Activated CD8-positive, alpha-beta memory T cell treated with anti-CD3 and anti-CD28 coated beads, Interleukin-2, amount 50 U/mL, for 1 hour (primary cell): ENCODE data around the gene SNAP91.
"Not testable (repeated sequence)": the region's sequence is repeated elsewhere in the genome, so short reads cannot be mapped to it uniquely, and the experiment has no call there.

ENCODE experiments used
- DNase-seq: peaks from one replicate; pipeline ENCODE4 v3.0.0-alpha.2; 2020; ENCODE audit errors: extremely low read depth

Gene SNAP91

DNA sequence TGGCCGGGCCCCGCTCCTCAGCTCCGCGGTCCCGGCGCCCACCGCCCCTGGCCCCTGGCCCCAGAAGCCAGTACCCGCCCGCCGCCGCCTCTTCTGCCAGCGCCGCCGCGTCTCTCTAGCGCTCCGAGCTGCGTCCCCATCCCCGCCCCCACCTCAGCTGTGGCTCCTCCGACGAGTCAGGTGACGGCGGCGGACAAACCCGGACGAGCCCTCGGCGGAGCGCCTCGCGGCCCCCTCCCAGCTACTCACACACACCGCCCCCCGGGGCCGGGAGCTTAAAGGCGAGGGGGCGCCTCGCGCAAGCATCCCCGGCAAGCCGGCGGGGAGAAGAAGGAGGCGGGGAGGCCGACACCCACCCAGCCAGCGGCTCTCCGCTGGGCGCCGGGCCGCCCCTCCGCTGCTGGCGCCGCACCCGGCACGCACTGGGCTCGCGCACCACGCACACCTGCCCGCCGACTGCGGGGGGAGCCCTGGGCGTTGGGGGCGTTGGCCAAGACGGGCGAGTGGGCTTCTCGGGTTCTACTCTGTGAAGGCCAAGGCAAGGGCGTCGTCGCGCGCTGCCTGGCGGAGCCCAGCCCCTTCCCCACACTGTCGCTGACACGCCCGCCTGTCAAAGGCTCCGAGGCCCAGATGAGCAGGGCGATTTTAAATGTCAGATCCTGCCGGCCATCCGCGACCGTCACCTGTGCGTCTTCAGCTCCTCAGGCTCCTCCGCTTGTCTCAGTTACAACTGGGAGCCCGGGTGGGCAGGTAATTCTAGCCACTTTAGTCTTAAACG, at the start of gene SNAP91:
SNAP91 (minus strand) TSS at position 132 of the 778 bp plus-strand sequence. CDS start 1,174 bp downstream, outside the sequence.
- no peak for DNase-seq

DNA sequence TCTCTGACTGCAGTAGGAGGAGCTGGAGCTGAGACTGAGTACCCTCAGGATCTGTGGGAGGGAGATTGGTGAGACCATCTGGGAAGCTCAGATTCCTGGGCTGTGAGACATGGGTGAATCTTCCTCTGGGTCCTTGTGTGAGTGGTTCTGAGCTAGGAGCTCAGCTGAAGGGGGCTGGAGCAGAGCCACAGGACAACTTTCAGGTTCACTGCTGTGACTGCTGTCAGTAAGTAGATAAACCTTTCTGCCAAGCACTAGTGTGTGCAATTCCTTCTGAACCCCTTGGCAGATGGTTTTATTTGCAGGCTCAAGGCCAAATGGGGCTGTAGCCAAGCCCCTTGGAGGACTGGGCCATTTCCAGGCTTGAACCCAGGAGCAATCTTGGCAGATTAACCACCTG, 49.6 kb upstream of the SNAP91 start:
- no peak for DNase-seq

DNA sequence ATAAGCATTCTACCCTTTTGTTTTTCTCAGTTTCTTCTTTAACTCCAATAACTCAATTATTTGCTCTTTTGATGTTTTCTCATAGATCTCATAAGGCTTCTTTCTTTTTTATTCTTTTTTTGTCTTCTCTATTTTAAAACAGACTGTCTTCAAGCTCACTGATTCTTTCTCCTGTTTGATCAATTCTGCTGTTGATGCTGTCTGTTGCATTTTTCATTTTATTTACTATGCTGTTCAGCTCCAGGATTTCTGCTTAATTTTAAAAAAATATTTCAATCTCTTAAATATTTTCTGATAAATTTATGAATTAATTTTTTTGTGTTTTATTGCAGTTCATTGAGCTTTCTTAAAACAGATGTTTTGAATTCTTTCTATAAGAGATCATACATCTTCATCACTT, 48.1 kb upstream of the SNAP91 start:
- no peak for DNase-seq

DNA sequence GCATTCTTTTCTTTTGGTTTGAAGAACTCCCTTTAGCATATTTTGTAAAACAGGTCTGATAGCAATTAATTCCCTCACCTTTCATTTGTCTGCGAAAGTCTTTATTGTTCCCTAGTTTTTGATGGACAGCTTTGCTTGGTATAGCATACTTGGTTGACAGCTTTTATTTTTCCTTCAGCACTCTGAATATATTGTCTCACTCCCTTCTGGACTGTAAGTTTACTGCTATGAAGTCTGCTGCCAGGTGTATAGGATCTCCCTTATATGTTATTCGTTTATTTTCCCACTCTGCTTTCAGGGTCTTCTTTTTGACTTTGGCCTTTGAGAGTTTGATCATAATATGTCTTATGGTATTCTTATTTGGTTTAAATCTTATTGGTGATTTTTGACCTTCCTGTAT, 47.7 kb upstream of the SNAP91 start:
- no peak for DNase-seq

DNA sequence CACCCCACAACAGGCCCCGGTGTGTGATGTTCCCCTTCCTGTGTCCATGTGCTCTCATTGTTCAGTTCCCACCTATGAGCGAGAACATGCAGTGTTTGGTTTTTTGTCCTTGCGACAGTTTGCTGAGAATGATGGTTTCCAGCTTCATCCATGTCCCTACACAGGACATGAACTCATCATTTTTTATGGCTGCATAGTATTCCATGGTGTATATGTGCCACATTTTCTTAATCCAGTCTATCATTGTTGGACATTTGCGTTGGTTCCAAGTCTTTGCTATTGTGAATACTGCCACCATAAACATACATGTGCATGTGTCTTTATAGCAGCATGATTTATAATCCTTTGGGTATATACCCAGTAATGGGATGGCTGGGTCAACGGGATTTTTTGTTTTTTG, 43.5 kb upstream of the SNAP91 start:
- DNase-seq, result not testable (repeated sequence)

DNA sequence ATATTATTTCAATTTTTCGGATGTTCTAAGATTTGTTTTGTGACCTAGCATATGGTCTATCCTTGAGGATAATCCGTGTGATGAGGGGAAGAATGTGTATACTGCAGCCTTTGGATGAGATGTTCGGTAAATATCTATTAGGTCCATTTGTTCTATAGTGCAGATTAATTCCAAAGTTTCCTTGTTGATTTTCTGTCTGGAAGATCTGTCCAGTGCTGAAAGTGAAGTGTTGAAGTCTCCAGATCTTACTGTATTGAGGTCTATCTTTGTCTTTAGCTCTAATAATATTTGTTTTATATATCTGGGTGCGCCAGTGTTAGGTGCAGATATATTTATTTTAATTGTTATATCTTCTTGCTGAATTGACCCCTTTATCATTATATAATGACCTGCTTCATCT, 32.2 kb upstream of the SNAP91 start:
- no peak for DNase-seq

DNA sequence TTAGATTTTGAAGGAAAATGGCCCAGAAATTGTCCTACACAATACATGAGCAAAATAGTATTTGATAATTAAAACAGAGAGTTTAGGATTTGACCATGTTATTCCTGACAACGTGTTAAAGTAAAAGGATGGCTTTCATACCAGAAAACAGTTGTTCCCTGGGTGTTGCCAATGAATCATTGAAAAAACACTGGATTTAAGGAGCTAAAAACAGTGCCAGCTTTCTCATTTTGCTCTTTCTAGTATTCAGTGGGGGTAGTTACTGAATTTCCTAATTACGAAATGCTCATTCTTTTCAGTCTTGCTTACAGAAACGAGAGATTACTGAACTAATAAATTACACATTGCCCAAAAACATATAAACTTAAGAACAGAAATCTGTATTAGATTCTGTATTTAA, 26.6 kb upstream of the SNAP91 start:
- no peak for DNase-seq

DNA sequence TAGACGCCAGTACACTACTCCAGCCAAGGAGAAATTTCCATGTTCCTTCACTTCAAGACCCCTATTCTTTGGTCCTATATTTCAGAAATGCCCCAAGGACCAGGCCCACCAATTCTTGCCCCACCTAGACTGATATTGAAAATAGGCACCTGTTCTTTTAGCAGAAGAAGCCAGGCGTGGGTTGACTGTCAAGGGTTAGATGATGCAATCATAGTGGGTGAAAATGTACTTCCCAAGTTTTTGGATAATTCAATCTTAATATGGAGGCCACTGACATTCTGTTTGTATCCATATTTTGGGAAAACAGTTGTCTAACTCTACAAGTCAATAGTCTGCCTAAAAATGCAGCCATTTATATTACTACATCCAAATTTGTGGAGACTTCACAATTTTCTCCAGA, 21.0 kb upstream of the SNAP91 start:
- no peak for DNase-seq

DNA sequence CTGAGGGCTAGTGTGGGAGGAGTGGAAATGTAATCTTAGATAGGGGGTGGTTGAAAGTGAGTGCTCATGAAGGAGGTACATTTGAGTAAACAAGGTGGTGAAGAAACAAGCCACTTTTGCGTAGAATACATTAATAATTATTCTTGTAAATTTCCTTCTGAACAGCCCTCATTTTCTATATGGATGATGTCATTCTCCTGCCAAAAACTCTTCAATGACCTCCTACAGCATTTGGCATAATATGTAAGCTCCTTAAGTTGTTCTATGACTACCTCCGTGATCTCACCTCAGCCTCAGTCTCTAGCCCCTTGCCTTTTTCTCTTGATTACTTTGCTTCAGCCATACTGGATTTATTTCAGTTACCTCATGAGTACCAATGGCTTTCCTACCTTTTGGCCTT, 14.0 kb upstream of the SNAP91 start:
- no peak for DNase-seq

- no peak for DNase-seq
Measured at GRCh38 chr6:83717809-83718208, 8.9 kb upstream of the SNAP91 start.

GRCh38 chr6:83711958-83712357, 3.1 kb upstream of the SNAP91 start:
- DNase-seq, result no peak

GRCh38 chr6:83709748-83710050, 798 bp upstream of the SNAP91 start:
- DNase-seq, result no peak

GRCh38 chr6:83708546-83708969, 343 bp downstream of the SNAP91 start:
- DNase-seq, result no peak

DNA sequence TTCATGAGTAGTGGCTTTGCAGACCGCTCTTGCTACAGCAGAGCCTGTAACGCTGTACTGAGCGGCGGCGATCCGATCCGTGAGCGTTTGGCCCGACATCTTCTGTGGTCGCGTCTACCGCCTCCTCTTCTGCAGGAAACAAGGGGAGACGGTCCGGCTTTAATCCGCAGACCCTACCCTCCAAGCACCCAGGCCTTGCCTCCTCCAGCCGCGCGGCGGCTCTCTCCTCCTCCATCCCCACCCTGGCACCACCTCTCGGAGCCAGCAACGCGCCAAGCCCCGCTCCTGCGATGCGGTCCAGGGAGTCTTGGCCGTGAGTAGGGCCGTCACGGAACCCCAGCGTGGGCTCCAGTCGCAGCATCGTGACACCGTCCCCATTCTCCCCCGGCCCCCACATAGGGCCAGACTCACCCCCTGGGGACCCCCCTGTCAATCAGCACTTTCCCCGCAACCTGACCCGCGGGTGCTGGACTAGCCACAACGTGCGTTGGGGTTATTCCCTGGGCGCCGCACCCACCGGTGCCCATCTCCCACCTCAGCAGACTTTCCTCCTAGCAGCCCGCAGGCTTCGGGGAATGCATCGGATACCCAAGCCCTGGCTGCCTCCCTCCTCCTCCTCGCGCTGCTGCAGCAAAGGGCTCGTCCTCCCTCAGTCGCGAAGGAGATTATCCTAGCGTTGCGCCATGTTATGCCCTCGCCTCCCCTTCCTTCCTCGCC, 914 bp downstream of the SNAP91 start:
- no peak for DNase-seq

GRCh38 chr6:83702749-83703148, 6.2 kb downstream of the SNAP91 start:
- DNase-seq, result no peak

GRCh38 chr6:83702077-83702476, 6.8 kb downstream of the SNAP91 start:
- DNase-seq, result no peak

DNA sequence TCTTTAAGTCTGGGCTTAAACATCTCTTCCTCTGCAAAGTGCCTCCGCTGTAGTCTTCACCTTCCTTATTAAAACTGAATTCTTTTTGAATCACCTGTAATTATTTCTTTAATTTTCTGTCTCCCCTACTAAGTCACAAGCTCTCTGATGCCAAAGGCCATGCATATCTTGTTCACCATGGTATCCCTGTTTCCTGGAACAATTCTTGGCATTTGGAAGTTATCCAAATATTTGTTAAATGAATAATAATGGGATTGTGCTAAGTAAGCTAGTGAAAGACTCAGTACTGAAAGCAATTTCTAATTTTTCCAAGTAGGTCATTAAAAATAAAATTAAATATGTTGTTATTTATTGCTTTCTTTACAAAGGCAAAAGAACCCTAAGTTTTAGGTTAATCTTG, 12.2 kb downstream of the SNAP91 start:
- DNase-seq, result no peak

- no peak for DNase-seq
Measured at GRCh38 chr6:83685481-83685880, 23.4 kb downstream of the SNAP91 start.

GRCh38 chr6:83677791-83678190, 31.1 kb downstream of the SNAP91 start:
- DNase-seq, result no peak

GRCh38 chr6:83637953-83638352, 70.9 kb downstream of the SNAP91 start:
- no peak for DNase-seq

DNA sequence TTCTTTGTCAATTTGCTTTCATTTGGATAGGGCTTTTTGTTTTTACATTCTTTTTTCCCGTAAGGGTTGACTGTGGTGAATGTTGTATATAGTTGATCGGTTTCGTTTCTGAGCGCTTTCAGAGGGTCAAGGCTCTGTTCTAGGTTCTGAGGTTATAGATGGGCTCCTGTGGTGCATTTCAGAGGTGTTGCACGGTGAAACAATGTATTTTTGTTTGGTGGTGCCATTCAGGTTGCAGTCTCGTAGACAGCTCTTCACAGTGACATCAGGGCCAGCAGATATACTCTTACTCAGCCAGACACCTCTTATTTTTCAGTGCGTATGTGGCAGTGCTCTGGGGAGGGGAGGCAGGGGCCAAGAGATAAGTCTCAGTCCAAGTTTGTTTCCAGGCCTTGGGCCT, 72.1 kb downstream of the SNAP91 start:
- DNase-seq, result no peak

- DNase-seq, result no peak
Measured at GRCh38 chr6:83633609-83634008, 75.3 kb downstream of the SNAP91 start.

DNA sequence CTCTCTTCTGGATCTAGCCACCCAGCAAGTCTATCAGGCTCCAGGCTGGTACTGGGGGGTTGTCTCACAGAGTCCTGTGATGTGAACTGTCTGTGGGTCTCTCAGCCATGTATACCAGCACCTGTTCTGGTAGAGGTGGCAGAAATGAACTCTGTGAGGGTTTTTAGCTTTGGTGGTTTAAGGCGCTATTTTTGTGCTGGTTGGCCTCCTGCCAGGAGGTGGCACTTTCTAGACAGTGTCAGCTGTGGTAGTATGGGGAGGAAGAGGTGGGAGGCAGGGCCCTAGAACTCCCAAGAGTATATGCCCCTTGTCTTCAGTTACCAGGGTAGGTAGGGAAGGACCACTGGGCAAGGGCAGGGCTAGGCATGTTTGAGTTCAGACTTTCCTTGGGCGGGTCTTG, 75.8 kb downstream of the SNAP91 start:
- no peak for DNase-seq

- DNase-seq, result not testable (repeated sequence)
Measured at GRCh38 chr6:83629908-83630307, 79.0 kb downstream of the SNAP91 start.
